Stimulated activated CD8-positive, alpha-beta memory T cell treated with anti-CD3 and anti-CD28 coated beads, Interleukin-7, amount 100 ng/mL, for 24 hours (primary cell): ENCODE measurements around the gene RNF138.
A peak's percentile ranks its signal among the peaks of the same experiment; 100 is the strongest.
"Not testable (repeated sequence)": the region's sequence is repeated elsewhere in the genome, so short reads cannot be mapped to it uniquely, and the experiment has no call there.

Experiments used
- DNase-seq: peaks from one replicate; pipeline ENCODE4 v3.0.0-alpha.2; 2020; ENCODE audit warnings: low read depth

Gene RNF138

DNA sequence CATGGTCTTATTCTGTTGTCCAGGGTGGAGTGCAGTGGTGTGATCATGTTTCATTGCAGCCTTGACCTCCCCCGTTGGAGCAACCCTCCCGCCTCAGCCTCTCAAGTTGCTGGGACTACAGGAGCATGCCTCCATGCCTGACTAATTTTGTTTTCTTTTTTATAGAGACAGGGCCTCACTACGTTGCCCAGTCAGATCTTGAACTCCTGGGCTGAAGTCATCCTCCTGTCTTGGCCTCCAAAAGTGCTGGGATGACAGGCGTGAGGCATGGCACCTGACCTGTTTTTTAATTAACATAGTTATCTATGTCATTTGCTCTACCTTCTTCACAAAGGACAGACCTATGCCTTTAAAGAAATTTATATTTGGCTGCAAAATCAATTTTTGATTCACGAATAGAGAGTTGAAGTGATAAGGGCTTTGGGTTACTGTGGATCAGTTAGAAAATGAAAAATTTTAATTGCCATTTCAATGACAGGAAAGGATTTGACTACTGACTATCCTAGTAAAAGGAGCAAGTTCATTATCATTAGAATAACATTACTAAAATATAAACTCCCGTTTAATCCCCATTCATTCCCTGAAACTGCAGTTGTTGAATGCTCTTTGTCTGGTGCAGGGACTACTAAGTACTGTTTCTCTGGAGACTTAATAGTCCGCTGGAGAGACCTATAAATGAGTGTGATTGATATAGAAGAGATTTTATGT lies 3.7 kb downstream of the RNF138 start:
- no peak for DNase-seq

DNA sequence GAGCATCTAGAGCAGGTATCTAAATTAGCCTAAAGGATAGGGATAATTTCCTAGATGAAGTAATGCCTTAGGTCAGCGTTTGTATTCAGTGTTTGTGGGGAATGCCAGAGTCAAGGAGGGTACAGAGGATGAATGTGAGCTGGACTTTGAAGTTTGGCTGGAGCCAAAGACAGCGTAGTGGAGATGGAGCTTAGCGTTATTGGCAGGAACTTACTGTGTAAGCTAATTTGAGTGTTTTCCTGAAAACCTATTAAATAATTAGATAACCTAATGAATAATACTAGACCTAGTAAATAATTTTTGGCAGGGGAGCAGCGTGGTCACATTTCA lies 4.2 kb downstream of the RNF138 start:
- DNase-seq = no peak

- no peak for DNase-seq
Measured at GRCh38 chr18:32096946-32097345, 5.3 kb downstream of the RNF138 start.

DNA sequence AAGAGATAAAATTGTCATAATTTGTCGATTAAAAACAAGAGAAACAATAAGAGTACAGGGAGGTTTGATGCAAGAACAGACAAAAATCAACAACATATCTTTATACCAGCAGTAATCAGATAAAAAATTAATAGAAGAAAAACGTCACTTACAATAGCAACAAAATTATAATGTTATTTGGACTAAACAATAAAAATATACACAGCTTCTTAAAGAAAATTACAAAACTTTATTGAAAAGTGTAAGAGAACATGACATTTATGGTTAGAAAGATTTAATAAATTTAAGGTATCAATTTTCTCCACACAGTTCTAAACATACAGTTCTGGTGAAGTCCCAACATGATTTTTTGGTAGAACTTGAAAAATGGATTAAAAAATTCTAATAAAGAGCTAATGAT lies 12.8 kb downstream of the RNF138 start:
- no peak for DNase-seq

DNA sequence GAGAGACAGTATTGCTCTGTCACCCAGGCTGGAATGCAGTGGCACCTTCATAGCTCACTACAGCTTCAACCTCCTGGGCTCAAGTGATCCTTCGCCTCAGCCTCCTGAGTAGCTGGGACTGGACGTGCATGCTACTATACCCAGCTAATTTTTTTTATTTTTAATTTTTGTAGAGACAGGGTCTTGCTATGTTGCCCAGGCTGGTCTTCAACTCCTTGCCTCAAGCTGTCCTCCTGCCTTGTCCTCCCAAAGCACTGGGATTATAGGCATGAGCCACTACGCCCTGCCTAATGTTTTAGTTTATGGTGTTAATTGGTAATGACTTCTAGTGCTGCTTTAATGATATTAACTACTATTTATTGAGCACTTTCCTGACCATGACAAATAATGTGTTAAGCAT lies 18.3 kb downstream of the RNF138 start:
- no peak for DNase-seq

GRCh38 chr18:32111706-32112105 lies 20.0 kb downstream of the RNF138 start:
- no peak for DNase-seq

DNA sequence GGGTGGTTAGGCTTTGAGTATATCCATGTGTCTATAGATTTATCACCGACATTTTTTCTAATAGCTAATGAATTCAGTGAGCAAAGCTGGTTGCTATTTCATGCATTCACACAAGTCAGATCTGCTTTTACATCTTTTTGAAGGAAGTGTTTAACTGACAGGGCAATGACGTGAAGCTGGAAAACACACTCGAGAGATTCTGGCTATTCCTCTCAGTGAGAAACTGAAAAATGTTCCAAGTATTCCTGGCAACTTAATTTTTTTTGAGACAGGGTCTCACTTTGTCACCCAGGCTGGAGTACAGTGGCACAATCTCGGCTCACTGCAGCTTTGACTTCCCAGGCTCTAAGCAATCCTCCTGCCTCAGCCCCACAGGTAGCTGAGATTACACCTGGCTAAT lies 21.2 kb downstream of the RNF138 start:
- DNase-seq = no peak

DNA sequence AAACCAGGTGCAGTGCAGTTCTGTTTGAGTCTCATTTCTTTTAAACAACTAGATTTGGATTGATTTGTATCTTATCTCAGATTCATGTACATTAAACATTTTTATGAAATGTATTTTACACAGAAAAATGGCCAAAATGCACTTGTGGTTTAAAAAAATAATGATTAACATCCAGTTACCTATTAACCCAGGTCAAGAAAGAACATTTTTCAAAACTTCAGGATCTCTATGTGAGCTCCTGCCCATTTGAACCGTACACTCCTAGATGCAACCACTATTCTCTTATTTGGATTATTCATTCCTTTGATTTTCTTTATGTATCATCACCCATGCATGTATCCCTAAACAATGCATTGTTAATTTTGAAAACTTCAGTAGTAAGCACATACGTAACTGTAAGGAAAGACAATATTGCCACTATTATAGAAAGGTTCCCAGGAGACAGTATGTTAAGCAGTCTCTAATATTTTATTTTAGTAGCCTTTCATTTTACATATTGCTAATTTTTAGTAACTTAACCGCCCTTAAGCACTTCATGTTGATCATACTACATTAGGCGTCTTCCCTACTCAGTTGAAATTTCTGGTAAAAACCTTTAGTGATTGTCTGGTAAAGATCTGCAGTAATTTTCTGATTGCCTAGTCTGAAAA lies 22.7 kb downstream of the RNF138 start:
- no peak for DNase-seq

GRCh38 chr18:32122039-32122438 lies 30.4 kb downstream of the RNF138 start:
- no peak for DNase-seq

DNA sequence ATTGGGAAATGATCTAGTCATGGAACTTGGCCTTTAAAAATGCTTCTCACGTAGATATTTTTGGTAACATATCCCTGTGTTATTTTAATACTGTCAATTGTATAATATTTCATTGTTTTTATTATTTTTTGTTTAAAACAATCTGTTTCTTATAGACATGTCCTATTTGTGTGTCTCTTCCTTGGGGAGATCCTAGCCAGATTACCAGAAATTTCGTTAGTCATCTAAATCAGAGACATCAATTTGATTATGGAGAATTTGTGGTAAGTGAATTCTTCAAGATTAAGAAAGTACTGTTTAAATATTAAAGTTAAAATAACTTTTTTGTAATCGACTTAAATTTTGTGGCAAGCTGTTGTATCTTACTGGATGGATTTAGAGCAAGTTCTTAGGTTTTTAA lies 34.9 kb downstream of the RNF138 start:
- DNase-seq = no peak

DNA sequence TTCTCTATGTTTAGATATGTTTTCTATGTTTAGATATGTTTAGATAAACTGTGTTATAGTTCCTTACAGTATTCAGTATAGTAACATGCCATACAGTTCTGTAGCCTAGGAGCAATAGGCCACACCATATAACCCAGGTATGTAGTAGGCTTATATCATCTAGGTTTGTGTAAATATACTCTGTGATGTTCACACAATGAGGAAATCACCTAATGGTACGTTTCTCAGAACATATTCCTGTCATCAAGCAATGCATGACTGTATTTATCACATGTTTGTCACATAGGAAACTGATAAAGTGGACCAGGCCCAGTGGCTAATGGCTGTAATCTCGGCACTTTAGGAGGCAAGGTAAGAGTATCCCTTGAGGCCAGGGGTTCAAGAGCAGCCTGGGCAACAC lies 44.0 kb downstream of the RNF138 start:
- DNase-seq = no peak

DNA sequence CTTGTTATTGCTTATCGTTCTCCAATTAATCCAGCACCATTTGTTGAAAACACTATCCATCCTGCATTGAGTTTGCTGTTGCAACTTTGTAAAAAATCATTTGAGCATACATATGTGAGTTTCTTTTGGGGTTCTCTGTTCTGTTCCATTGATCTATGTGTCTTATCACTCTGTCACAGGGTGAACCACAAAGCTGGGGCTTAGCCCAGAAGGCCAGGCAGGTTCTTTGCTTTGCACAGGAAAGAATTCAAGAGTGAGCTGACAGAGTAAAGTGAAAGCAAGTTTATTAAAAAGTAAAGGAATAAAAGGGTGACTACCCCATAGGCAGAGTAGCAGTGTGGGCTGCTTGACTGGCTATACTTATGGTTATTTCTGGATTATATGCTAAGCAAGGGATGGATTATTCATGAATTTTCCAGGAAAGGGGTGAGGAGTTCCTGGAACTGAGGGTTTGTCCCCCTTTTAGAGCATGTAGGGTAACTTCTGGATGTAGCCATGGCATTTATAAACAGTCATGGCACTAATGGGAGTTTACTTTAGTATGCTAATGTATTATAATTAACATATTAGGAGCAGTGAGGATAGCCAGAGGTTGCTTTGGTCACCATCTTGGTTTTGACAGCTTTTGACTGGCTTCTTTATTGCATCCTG lies 46.8 kb downstream of the RNF138 start:
- DNase-seq = no peak

- DNase-seq = no peak
Measured at GRCh38 chr18:32139835-32140283, 48.2 kb downstream of the RNF138 start.

GRCh38 chr18:32148185-32148870 lies 56.7 kb downstream of the RNF138 start:
- DNase-seq = no peak

DNA sequence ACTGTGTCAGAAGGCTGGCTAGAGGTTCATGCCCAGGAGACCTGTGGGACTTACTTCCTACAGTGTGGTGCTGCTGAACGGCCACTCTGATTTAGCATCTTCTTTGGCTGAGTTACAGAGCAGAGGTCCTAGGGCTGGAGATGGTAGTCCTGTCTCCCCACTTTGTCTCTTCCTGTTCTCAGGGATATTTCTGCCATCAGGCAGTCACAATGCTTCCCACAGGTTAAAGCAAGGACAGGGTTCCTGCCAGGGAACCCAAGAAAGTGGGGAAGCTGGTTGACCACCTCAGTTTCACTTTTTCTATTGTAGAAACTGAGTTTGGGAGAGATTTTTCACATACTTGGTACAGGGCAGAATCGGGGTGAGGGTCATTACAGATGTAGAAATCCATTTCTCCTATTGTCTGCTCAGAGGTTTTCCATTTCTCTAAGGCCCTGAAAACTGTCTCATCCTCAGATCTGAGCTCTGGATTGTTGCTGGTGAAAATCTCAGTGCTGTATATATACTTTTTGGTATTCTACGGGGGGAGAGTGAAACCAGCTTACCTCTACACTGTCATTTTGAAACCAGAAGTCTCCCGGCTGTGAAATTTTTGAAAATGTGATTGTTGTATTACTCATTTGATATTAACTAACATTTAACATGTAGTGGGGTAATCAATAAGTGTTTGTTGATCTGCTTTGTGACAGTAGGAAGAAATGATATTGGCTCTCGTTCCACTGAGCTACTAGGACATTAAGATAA lies 61.2 kb downstream of the RNF138 start:
- no peak for DNase-seq

- DNase-seq = no peak
Measured at GRCh38 chr18:32156855-32157254, 65.2 kb downstream of the RNF138 start.

DNA sequence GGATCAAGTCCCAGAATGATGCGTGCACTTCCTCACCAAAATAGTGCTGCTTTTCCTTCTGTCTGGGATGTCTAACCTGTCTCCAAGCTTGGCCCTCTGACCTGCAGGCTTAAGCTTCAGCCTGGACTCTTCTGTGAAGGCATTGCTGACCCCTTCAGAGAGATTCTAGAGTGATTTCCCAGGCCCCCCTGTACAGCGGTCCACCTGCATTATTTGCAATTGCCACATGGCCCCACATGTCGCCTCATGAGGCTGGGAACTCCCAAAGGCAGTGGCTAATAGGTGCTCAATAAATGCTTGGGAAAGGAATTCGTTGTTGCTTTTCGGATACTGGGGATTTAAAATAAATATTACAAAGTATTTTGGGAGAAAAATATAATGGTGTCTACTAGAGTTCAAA lies 65.9 kb downstream of the RNF138 start:
- no peak for DNase-seq

GRCh38 chr18:32158108-32158624 lies 66.5 kb downstream of the RNF138 start:
- peak; percentile 20 for DNase-seq

DNA sequence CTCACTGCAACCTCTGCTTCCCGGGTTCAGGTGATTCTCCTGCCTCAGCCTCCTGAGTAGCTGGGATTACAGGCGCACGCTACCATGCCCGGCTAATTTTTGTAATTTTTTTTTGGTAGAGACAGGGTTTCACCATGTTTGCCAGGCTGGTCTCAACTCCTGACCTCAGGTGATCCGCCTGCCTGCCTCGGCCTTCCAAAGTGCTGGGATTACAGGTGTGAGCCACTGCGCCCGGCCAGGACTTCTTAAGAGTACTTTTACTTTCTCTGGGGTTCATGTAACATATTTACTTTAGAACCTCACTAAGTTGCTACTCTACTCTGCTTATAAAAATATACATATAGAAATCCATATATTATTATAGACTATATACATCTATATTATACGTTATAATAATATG lies 67.0 kb downstream of the RNF138 start:
- DNase-seq = not testable (repeated sequence)

DNA sequence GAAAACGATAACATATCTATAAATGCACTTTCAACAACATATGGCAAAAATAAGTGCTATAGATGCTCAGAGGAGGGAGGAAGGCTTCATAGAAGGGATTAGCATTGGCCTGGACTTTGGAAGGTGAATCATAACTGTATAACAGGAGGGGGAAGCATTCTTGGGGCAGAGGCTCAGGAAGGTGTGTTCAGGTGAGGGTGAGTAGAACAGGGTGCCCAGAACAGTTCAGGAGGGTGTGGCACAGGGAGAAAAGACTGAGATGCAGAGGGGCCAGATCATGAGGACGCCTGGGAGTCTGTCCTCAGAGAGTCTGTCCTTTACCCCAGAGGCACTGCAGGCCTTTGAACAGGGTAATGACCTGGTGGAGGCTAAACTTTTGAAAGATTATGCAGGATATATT lies 68.9 kb downstream of the RNF138 start:
- DNase-seq = no peak

- DNase-seq = no peak
Measured at GRCh38 chr18:32167980-32168730, 76.5 kb downstream of the RNF138 start.
